ENCODE data around the gene MED9.

- TF ChIP-seq CTCF (IDR thresholded peaks at IDR 0.05; ENCODE audit: insufficient read depth, low read length, poor library complexity, severe bottlenecking) (no peak), EZH2phosphoT487 (conservative IDR thresholded peaks at IDR 0.05; ENCODE audit: low read length) (no peak)
These were observed 38.5 kb downstream of the MED9 start for GRCh38 chr17:17514993-17515933.

All from SU-DHL-6 (cell line).